SK-N-MC (cell line): ENCODE data around the gene SERPINE2.

Experiments
- EZH2 ChIP-seq: fragments of 200-600 bp; sonication (generic); IDR thresholded peaks from one replicate; pipeline ENCODE4 v1.6.1; 2017; ENCODE audit warnings: antibody characterized with exemption
- FOXP2 ChIP-seq: optimal IDR thresholded peaks from 2 replicates; pipeline ENCODE3; 2011; ENCODE audit warnings: mild to moderate bottlenecking, moderate library complexity; ENCODE audit not compliant: insufficient read depth; ENCODE audit errors: extremely low read length, control extremely low read depth
- POLR2AphosphoS5 ChIP-seq: IDR thresholded peaks from 2 replicates; pipeline ENCODE4 v1.6.1; 2012; ENCODE audit warnings: mild to moderate bottlenecking, low read depth, low read length, borderline replicate concordance

DNA sequence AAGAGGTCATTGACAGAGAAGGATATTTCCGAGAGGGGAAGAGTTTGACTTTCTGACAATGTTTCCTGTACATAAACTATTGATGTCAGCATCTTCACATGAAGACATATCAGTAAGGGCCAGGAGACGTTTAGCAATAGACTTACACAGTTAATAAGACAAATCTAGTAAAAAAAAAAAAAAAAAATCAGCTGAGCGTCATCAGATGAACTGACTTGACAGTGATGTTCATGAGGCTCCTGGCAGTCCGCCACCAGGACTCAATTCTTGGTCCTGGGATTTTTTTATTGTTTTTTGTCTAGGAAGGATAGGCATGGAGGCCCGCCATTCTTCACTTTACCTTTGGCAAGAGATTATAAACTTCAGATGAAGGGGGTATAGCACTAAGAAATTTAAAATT, 67.4 kb downstream of the SERPINE2 start:
- TF ChIP-seq POLR2AphosphoS5 (no peak), EZH2 (no peak), FOXP2 (no peak)
